ENCODE results near the gene KCNIP4.
A peak's percentile ranks its signal among the peaks of the same experiment; 100 is the strongest.
"Not testable (repeated sequence)": the region's sequence is repeated elsewhere in the genome, so short reads cannot be mapped to it uniquely, and the experiment has no call there.

KCNIP4 gene
- total RNA-seq, result 0 to 1.1 (median 0) reads per million in 17 experiments

GRCh38 chr4:21948347-21949072, at the start of gene KCNIP4:
Gene KCNIP4, minus strand, starts transcription at chr4:21948772.
- no peak for DNase-seq

GRCh38 chr4:21996618-21997017, 48.0 kb upstream of the KCNIP4 start:
- not testable (repeated sequence) for DNase-seq

GRCh38 chr4:21992330-21992729, 43.8 kb upstream of the KCNIP4 start:
- DNase-seq, result no peak

- DNase-seq, result no peak
Observed at GRCh38 chr4:21991562-21991961, 43.0 kb upstream of the KCNIP4 start.

- no peak for DNase-seq
Observed at GRCh38 chr4:21991050-21991449, 42.5 kb upstream of the KCNIP4 start.

GRCh38 chr4:21989351-21989750, 40.8 kb upstream of the KCNIP4 start:
- no peak for DNase-seq

- DNase-seq, result no peak
Observed at GRCh38 chr4:21986307-21986706, 37.7 kb upstream of the KCNIP4 start.

- no peak for DNase-seq
Observed at GRCh38 chr4:21982087-21982486, 33.5 kb upstream of the KCNIP4 start.

GRCh38 chr4:21979196-21979595, 30.6 kb upstream of the KCNIP4 start:
- no peak for DNase-seq

- no peak for DNase-seq
Observed at GRCh38 chr4:21976166-21976565, 27.6 kb upstream of the KCNIP4 start.

GRCh38 chr4:21973850-21974249, 25.3 kb upstream of the KCNIP4 start:
- no peak for DNase-seq

- no peak for DNase-seq
Observed at GRCh38 chr4:21964762-21965319, 16.3 kb upstream of the KCNIP4 start.

GRCh38 chr4:21962691-21963090, 14.1 kb upstream of the KCNIP4 start:
- DNase-seq, result no peak

- DNase-seq, result no peak
Observed at GRCh38 chr4:21960793-21961192, 12.2 kb upstream of the KCNIP4 start.

GRCh38 chr4:21954916-21955315, 6.3 kb upstream of the KCNIP4 start:
- no peak for DNase-seq

GRCh38 chr4:21953653-21954052, 5.1 kb upstream of the KCNIP4 start:
- DNase-seq, result no peak

- DNase-seq, result peak; percentile 6 to 39 (median 19)
Observed at GRCh38 chr4:21952549-21952948, 4.0 kb upstream of the KCNIP4 start.

- DNase-seq, result no peak
Observed at GRCh38 chr4:21949073-21949457, 493 bp upstream of the KCNIP4 start.

GRCh38 chr4:21947791-21948346, 703 bp downstream of the KCNIP4 start:
- no peak for DNase-seq

GRCh38 chr4:21946858-21947257, 1.7 kb downstream of the KCNIP4 start:
- DNase-seq, result no peak

GRCh38 chr4:21921526-21922180, 26.9 kb downstream of the KCNIP4 start:
- DNase-seq, result no peak

- DNase-seq, result no peak
Observed at GRCh38 chr4:21915761-21916160, 32.8 kb downstream of the KCNIP4 start.

- no peak for DNase-seq
Observed at GRCh38 chr4:21901831-21902230, 46.7 kb downstream of the KCNIP4 start.

GRCh38 chr4:21901281-21901680, 47.3 kb downstream of the KCNIP4 start:
- no peak for DNase-seq

Data from suppressor macrophage (primary cell).